ENCODE results near the gene IMMP1L. TPM values are rescaled to one million over a fixed set of nuclear protein-coding genes. Genes with fewer than 3 reads are reported as not detected.

The IMMP1L gene
- total RNA-seq, 1 donor from 2014 or later, result 27.1 TPM

GRCh38 chr11:31414338-31414737 lies 95.1 kb downstream of the IMMP1L start:
- Histone ChIP-seq H3K36me3 (ENCODE audit: control insufficient read depth, insufficient read depth, low read length) (no peaks in the 10 kb centered on the region), H3K4me3 (ENCODE audit: low read depth, low read length) (no peak overlapping the region), H3K27me3 (ENCODE audit: control insufficient read depth, insufficient read depth, low read length) (no peaks in the 10 kb centered on the region)
- TF ChIP-seq, protein P1, sequence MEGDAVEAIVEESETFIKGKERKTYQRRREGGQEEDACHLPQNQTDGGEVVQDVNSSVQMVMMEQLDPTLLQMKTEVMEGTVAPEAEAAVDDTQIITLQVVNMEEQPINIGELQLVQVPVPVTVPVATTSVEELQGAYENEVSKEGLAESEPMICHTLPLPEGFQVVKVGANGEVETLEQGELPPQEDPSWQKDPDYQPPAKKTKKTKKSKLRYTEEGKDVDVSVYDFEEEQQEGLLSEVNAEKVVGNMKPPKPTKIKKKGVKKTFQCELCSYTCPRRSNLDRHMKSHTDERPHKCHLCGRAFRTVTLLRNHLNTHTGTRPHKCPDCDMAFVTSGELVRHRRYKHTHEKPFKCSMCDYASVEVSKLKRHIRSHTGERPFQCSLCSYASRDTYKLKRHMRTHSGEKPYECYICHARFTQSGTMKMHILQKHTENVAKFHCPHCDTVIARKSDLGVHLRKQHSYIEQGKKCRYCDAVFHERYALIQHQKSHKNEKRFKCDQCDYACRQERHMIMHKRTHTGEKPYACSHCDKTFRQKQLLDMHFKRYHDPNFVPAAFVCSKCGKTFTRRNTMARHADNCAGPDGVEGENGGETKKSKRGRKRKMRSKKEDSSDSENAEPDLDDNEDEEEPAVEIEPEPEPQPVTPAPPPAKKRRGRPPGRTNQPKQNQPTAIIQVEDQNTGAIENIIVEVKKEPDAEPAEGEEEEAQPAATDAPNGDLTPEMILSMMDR (IDR thresholded peaks at IDR 0.05; ENCODE audit: insufficient read depth, low read length, poor library complexity, severe bottlenecking), result no peak
- DNase-seq (ENCODE audit: low read depth), result no peak

DNA sequence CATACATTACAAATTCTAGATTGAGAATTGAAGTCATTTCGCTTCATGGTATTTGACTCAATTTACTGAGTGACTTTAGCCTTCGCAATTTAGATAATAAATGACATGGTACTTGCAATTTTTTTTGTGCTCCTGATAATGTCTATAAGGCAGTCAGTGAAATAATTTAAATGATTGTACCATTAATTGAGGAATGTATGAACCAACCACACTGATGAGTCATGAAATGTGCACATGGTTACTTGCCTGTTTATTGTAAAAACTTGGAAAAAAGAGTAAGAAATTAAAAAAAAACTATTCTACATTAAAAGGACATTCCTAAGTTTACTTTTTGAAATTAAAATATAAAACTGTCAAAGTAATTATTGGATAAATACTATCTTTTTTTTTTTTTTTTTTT lies 96.5 kb downstream of the IMMP1L start:
- Histone ChIP-seq H3K36me3 (ENCODE audit: control insufficient read depth, insufficient read depth, low read length) (no peaks in the 10 kb centered on the region), H3K27me3 (ENCODE audit: control insufficient read depth, insufficient read depth, low read length) (no peaks in the 10 kb centered on the region), H3K4me3 (ENCODE audit: low read depth, low read length) (no peak overlapping the region)
- no peak for DNase-seq (ENCODE audit: low read depth)
- TF ChIP-seq, protein P1 (IDR thresholded peaks at IDR 0.05; ENCODE audit: insufficient read depth, low read length, poor library complexity, severe bottlenecking), result no peak

DNA sequence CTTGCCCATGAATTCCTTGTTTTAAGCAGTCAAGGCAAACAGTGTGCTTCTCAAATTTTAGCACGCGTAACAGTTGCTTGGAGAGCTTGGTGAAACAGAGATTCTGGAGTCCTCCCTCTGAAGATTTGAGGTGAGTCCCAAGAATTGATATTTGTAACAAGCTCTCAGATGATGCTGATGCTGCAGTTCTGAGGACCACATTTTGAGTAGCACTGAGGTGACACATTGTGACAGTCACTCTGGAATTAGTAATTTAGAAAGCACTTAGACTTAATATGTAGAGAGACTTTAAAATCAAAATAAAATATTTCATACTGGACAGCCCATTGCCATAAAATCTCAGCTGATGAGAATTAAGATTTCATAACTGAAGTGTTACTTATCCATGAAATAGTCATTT lies 101.2 kb downstream of the IMMP1L start:
- no peaks in the 10 kb centered on the region for H3K36me3 ChIP-seq (ENCODE audit: control insufficient read depth, insufficient read depth, low read length)
- no peak overlapping the region for H3K4me3 ChIP-seq (ENCODE audit: low read depth, low read length)
- DNase-seq (ENCODE audit: low read depth), result no peak
- H3K27me3 ChIP-seq (ENCODE audit: control insufficient read depth, insufficient read depth, low read length), result no peaks in the 10 kb centered on the region
- TF ChIP-seq, protein P1 (IDR thresholded peaks at IDR 0.05; ENCODE audit: insufficient read depth, low read length, poor library complexity, severe bottlenecking), result no peak

DNA sequence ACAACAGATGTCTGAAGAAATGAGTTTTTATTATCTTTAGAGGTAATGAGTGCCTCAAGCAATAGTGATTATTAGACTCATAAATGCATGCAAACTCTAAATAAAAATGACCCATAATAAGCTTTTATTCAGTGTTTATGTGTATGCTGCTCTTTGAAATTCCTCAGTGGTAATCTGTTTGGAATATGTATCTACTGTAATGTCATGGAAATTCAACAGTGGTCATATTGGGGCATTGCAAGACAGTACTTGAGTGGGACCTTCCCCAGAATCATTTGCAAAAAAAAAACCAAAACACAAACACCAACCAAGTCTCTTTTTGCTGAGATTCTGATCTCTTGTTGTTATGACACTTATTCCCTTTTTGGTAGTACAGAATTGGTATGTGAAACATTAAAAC lies 104.8 kb downstream of the IMMP1L start:
- Histone ChIP-seq H3K36me3 (ENCODE audit: control insufficient read depth, insufficient read depth, low read length) (no peaks in the 10 kb centered on the region), H3K4me3 (ENCODE audit: low read depth, low read length) (no peak overlapping the region), H3K27me3 (ENCODE audit: control insufficient read depth, insufficient read depth, low read length) (no peaks in the 10 kb centered on the region)
- TF ChIP-seq, protein P1 (IDR thresholded peaks at IDR 0.05; ENCODE audit: insufficient read depth, low read length, poor library complexity, severe bottlenecking), result no peak
- no peak for DNase-seq (ENCODE audit: low read depth)

- DNase-seq (ENCODE audit: low read depth), result no peak
- Histone ChIP-seq H3K27me3 (ENCODE audit: control insufficient read depth, insufficient read depth, low read length) (no peaks in the 10 kb centered on the region), H3K36me3 (ENCODE audit: control insufficient read depth, insufficient read depth, low read length) (no peaks in the 10 kb centered on the region), H3K4me3 (ENCODE audit: low read depth, low read length) (no peak overlapping the region)
- TF ChIP-seq, protein P1 (IDR thresholded peaks at IDR 0.05; ENCODE audit: insufficient read depth, low read length, poor library complexity, severe bottlenecking), result peak; percentile 61
Measured at GRCh38 chr11:31397239-31397834, 112.1 kb downstream of the IMMP1L start.

GRCh38 chr11:31387379-31387778 lies 122.0 kb downstream of the IMMP1L start:
- no peak for DNase-seq (ENCODE audit: low read depth)
- TF ChIP-seq, protein P1 (IDR thresholded peaks at IDR 0.05; ENCODE audit: insufficient read depth, low read length, poor library complexity, severe bottlenecking), result no peak
- H3K4me3 ChIP-seq (ENCODE audit: low read depth, low read length), result no peak overlapping the region
- no peaks in the 10 kb centered on the region for H3K27me3 ChIP-seq (ENCODE audit: control insufficient read depth, insufficient read depth, low read length)
- H3K36me3 ChIP-seq (ENCODE audit: control insufficient read depth, insufficient read depth, low read length), result no peaks in the 10 kb centered on the region

Data from kidney epithelial cell (primary cell).